NCI-H2029 treated with DMSO at 0.1 percent for 48 hours (cell line): ENCODE data around the gene CHMP2B.
A peak's percentile ranks its signal among the peaks of the same experiment; 100 is the strongest.

Source experiments
- DNase-seq: peaks from one replicate; lab custom pipeline; 2025; lab: John Stamatoyannopoulos, UW

The CHMP2B gene

GRCh38 chr3:87227104-87227834, at the start of gene CHMP2B:
CHMP2B (plus strand) TSS chr3:87227309; CDS start chr3:87227523, 214 bp downstream.
- DNase-seq = peak; percentile 75

GRCh38 chr3:87179642-87180041, 47.5 kb upstream of the CHMP2B start:
- no peak for DNase-seq

GRCh38 chr3:87181551-87181950, 45.6 kb upstream of the CHMP2B start:
- no peak for DNase-seq

- DNase-seq = no peak
Observed at GRCh38 chr3:87182023-87182422, 45.1 kb upstream of the CHMP2B start.

DNA sequence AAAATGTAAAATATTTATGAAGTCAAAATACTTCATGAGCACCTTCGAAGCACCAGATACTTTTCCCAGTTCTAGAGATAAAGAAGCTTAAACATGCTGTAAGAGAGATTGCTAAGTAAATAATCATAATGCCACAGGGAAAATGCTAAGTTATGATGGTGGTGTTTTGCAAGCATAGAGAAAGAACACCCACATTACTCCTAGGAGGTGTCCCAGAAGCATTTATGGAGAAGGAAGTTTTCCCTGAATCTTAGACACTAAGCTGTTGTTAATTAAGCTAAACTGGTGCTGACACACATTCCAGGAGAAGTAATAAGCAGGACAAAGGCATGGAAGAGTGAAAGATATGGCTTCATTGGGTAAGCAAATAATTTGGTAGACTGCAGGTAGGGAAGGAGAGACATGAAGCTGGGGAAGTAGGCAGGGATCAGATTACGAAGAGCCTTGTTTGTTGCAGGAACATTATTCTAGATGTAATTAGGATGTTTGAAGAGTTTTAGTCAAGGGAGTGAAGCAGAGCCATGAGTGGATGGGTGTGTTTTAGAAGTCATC, 40.4 kb upstream of the CHMP2B start:
- DNase-seq = no peak

DNA sequence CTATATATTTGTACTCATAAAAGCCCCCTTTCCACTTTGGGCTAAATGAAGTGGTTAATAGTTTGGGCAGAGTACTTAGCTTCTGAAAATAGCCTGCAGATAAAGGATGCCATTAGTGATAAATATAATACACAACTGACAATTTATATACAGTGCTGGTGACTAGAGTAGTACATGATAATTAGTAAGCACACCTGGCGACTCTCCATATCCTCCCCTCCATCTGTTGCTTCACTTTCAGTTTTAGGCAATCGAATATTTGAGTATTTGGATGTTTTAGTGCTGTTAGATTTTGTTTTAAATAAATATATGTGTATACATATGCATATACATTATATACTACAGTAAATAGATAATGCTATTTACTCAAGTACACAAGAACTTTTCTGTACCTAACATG, 35.9 kb upstream of the CHMP2B start:
- DNase-seq = no peak

GRCh38 chr3:87191641-87192040, 35.5 kb upstream of the CHMP2B start:
- no peak for DNase-seq

DNA sequence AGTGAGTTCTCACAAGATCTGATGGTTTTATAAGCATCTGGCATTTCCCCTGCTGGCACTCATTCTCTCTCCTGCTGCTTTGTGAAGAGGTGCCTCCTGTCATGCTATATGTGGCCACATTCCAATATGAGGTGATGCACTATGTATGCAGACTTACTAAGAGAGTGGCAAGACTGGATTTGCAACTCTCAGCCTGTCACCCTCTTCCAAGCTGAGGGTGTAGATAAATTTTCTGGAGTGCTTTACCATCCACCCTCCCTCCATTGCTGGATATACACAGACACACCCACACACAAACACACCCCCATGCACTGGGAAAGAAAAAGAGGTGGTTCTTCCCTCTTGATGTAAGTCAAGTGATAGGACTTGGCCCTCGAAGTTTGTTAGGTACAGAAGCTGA, 30.2 kb upstream of the CHMP2B start:
- no peak for DNase-seq

- DNase-seq = no peak
Observed at GRCh38 chr3:87197531-87197930, 29.6 kb upstream of the CHMP2B start.

GRCh38 chr3:87198774-87199173, 28.3 kb upstream of the CHMP2B start:
- no peak for DNase-seq

DNA sequence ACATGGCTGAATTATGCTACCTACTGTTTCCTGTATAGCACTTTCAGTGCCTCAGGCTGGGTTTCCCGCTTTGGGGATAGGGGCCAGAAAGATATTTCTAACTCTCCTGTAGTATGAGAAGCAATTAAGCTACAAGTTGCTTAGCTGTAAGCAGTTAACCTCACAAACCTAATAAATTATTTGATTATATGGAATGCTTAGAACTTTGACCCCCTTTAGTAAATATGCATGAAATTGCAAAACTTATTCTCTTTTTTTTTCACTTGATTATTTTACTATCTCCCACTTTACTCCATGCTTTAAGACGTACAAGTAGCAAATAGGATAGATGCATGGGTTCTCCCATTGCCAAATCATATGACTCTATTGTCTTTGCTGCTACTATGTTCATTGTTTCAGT, 27.5 kb upstream of the CHMP2B start:
- no peak for DNase-seq

GRCh38 chr3:87200060-87200647, 27.0 kb upstream of the CHMP2B start:
- no peak for DNase-seq

DNA sequence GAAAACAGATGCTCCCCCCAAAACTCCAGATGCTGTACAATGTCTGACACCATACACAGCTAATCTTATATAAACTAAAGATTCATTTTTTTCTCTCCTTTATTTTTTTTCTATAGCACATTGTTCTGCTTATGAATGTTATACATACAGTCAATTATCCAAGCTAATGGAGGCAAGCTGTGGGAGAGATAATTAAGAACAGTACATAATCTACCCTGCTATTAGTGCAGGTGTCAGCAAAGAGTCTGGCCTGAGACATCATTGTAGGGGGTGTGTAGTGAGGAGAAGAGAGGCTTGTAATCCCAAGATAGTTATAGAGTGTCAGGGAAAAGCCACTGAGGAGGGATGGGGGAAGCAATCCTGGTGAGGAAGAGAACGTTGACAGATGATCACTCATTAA, 25.4 kb upstream of the CHMP2B start:
- no peak for DNase-seq

DNA sequence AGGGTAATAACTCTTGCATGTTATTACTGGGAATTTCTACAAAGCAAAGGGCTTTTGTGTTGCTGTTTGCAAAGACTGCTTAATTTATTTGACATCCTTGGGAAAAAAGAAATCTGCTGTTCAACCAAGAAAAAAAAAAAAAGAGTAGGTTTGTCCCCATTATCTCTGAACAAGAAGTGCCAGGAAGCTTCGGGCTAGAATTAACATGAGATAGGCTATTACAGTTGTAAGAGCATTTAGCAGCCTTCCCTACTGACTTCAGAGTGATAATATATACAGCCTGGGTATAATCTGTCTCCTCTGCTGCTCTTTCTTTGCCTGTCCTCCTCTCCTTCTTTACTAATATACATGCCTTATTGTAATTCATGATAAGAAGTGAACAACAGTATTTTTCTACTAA, 23.3 kb upstream of the CHMP2B start:
- no peak for DNase-seq

GRCh38 chr3:87206070-87206469, 21.0 kb upstream of the CHMP2B start:
- DNase-seq = no peak

DNA sequence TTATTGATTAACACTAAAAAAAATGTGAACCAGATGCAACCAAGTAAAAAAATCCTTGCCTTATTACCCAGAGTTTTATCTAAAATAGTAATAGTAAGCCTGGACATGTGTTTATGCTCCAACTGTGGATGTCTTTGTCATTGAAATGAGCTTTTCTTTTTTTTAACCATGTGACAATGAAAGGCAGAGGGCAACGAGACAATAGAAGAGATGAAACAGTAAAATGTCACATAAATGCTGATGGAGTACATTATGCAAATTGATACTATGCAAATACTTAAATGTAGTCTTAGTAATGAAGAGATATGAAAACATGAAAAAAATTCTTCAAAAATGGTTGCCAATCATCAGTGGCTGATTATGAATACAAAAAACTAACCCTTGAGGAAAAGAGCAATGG, 20.5 kb upstream of the CHMP2B start:
- no peak for DNase-seq

DNA sequence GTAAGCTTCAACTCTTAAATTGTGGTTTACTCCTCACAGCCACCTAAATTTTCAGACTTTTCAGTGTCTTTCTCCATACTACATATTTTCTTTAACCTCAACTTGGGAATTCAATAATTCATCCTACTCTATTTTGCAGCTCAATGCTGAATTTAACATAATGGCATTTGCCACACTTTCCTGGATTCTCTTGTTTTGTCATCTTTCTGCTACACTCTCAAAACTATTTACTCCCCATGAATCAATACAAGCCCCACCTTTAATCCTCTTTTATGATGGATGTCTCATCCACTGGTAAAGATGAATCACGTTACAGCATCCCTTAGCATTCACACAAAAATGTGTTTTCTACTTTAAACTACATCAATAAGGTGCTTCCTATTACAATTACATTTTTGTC, 19.6 kb upstream of the CHMP2B start:
- DNase-seq = no peak

DNA sequence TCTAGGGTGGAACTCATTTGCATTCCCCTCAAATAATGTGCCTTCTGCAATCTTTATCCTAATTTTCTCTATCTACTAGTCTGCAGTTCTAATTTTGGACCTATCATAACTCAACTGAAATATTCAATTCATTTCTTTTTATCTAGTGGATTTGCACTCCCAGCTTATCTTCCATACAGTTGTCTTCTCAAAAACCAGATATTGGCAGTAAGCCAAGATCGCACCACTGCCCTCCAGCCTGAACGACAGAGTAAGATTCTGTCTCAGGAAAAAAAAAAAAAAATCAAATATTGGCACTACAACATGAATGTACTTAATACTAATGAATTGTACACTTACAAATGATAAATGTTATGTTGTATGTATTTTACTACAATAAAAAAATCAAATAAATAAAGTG, 18.0 kb upstream of the CHMP2B start:
- DNase-seq = no peak

DNA sequence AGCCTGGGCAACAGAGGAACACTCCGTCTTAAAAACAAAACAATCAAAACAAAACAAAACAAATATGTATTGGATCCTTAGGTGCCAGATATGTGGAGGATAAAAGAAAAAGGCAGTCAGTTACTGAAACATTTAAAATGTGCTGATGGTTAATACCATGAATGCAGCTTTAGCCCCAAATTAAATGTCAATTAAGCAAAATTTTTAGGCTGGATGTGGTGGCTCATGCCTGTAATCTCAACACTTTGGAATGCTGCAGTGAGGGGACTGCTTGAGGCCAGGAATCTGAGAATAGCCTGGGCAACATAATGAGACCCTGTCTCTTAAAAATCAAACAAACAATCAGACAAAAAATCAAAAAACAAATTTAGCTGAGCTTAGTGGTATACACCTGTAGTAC, 8.5 kb upstream of the CHMP2B start:
- no peak for DNase-seq

- no peak for DNase-seq
Observed at GRCh38 chr3:87219611-87220010, 7.5 kb upstream of the CHMP2B start.

GRCh38 chr3:87225659-87226058, 1.4 kb upstream of the CHMP2B start:
- DNase-seq = no peak

DNA sequence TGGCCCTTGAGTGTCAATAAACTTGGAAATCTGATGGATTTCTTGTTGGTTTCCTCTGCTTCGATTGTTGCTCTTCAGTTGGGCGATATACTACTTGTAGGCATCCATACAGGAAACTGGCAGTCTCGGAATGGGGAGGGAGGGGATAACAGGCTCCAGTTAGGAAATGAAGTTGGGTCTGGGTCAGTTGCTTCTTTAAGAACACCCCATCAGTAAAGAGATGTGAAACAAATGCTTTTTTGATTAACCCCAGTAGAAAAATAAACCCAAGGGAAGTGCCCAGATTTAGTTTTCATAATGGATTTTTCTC, 681 bp downstream of the CHMP2B start:
- DNase-seq = no peak

DNA sequence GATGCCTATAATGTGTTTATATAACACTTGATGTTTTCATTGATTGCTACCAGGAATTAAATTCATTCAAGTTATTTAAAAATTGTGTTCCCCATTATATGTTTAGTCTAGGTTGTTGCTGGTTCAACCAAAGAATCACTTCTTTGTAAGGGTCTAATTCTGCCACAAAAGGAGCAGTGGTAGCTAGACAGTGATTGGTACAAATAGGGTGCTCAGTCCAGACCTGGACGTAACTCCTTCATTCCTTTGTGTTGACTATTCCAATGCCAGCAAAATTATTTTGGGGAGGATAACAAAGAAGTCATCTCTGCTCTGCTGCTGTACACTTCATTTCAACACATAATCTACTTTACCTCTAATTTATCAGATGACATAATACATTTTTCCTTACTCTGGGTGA, 1.2 kb downstream of the CHMP2B start:
- DNase-seq = no peak

GRCh38 chr3:87229113-87229512, 2.0 kb downstream of the CHMP2B start:
- no peak for DNase-seq
